PC-3 (cell line): ENCODE data around the gene TBC1D2B. TPM values are rescaled to one million over a fixed set of nuclear protein-coding genes. Genes with fewer than 3 reads are reported as not detected.

ENCODE experiments used
- ATAC-seq: fragments of 200-7000 bp; cut with Tn5 transposase; 2 replicates; pipeline ENCODE4 v1.9.1; 2020; ENCODE audit warnings: mild to moderate bottlenecking, moderate library complexity
- BruUV-seq: library from RNA; stranded (reverse); fragments of 400-500 nt; replicated peaks from 2 replicates; lab custom pipeline; 2021; lab: Mats Ljungman, UMichigan
- CTCF ChIA-PET: fragments of 300-600 bp; sonication (Branson Sonifier 250); formaldehyde crosslinking; loops from one replicate; lab custom pipeline; 2022; ENCODE audit warnings: antibody characterized with exemption; lab: Charles Lee
- POLR2A ChIA-PET: fragments of 300-600 bp; sonication (Branson Sonifier 250); formaldehyde crosslinking; loops from one replicate; lab custom pipeline; 2022; ENCODE audit warnings: antibody characterized with exemption; ENCODE audit not compliant: unreplicated experiment; lab: Charles Lee
- DNase-seq: peaks from one replicate; pipeline ENCODE4 v3.0.0-alpha.2; 2015
- H2AFZ ChIP-seq: fragments of 300-600 bp; sonication (generic); 2 replicates; pipeline ENCODE4 v1.6.0; 2016; ENCODE audit warnings: antibody characterized with exemption, low read length
- H3F3A ChIP-seq: fragments of 300-600 bp; sonication (generic); one replicate; pipeline ENCODE4 v1.6.0; 2017; ENCODE audit warnings: antibody characterized with exemption, low read length, control low read depth, mild to moderate bottlenecking; ENCODE audit not compliant: unreplicated experiment
- H3K27ac ChIP-seq: fragments of 300-600 bp; sonication (generic); 2 replicates; pipeline ENCODE4 v1.5.1; 2016; ENCODE audit warnings: mild to moderate bottlenecking, low read length
- H3K27me3 ChIP-seq: fragments of 300-600 bp; sonication (generic); 2 replicates; pipeline ENCODE4 v1.6.1; 2016; ENCODE audit warnings: low read length, mixed read lengths
- H3K36me3 ChIP-seq: fragments of 300-600 bp; sonication (generic); 2 replicates; pipeline ENCODE4 v1.6.1; 2016; ENCODE audit warnings: low read depth, mixed run types, low read length, mixed read lengths
- H3K4me1 ChIP-seq: fragments of 300-600 bp; sonication (generic); 2 replicates; pipeline ENCODE4 v1.5.1; 2016; ENCODE audit warnings: low read length; ENCODE audit not compliant: insufficient read depth
- H3K4me2 ChIP-seq: fragments of 300-600 bp; sonication (generic); 2 replicates; pipeline ENCODE4 v1.6.0; 2016; ENCODE audit warnings: low read length
- H3K4me3 ChIP-seq: fragments of 300-600 bp; sonication (generic); 2 replicates; pipeline ENCODE4 v1.5.1; 2016; ENCODE audit warnings: mild to moderate bottlenecking, low read length, mixed read lengths
- H3K79me2 ChIP-seq: fragments of 300-600 bp; sonication (generic); 2 replicates; pipeline ENCODE4 v1.6.1; 2017; ENCODE audit warnings: low read length, mixed read lengths
- H3K9ac ChIP-seq: fragments of 300-600 bp; sonication (generic); 2 replicates; pipeline ENCODE4 v1.6.0; 2016; ENCODE audit warnings: mild to moderate bottlenecking, low read length
- H3K9me2 ChIP-seq: fragments of 300-600 bp; sonication (generic); replicated peaks from 2 replicates; pipeline ENCODE4 v1.6.1; 2016; ENCODE audit warnings: mixed run types, low read length, mixed read lengths
- H3K9me3 ChIP-seq: fragments of 300-600 bp; sonication (generic); 2 replicates; pipeline ENCODE4 v1.6.1; 2016; ENCODE audit warnings: low read length, mixed read lengths
- H4K20me1 ChIP-seq: fragments of 300-600 bp; sonication (generic); 2 replicates; pipeline ENCODE4 v1.6.1; 2016; ENCODE audit warnings: low read length, mixed read lengths
- CTCF ChIP-seq: fragments of 300-600 bp; sonication (generic); conservative IDR thresholded peaks from 2 replicates; pipeline ENCODE4 v1.5.1; 2017; ENCODE audit warnings: antibody characterized with exemption, low read depth, mild to moderate bottlenecking, low read length
- EZH2 ChIP-seq: fragments of 300-600 bp; sonication (generic); IDR thresholded peaks from one replicate; pipeline ENCODE4 v1.6.1; 2017; ENCODE audit warnings: antibody characterized with exemption, mild to moderate bottlenecking, low read length; ENCODE audit not compliant: unreplicated experiment
- EZH2phosphoT487 ChIP-seq: fragments of 300-600 bp; sonication (generic); IDR thresholded peaks from 2 replicates; pipeline ENCODE4 v1.6.1; 2018; ENCODE audit warnings: mild to moderate bottlenecking, antibody characterized with exemption, low read length, borderline replicate concordance
- intact Hi-C: fragments of 100-400 bp; cut with micrococcal nuclease; formaldehyde crosslinking; loops from 2 replicates; pipeline ENCODE4 v1.9.0; 2023
- total RNA-seq: library from RNA; depleted of rRNA; stranded (reverse); fragments of >200 nt; gene quantifications from 2 replicates; pipeline ENCODE4 v1.2.3, GENCODE V29; 2014

Gene TBC1D2B
- total RNA-seq, 1 experiment from 2014 or later: 19.0 TPM

GRCh38 chr15:78004222-78004727, 73.2 kb downstream of the TBC1D2B start:
- Histone ChIP-seq H3K9me2 (no peaks in the 10 kb centered on the region), H3K27ac (no peak overlapping the region), H3K4me2 (no peak overlapping the region), H3K79me2 (no peaks in the 10 kb centered on the region), H3F3A (no peaks in the 10 kb centered on the region), H3K36me3 (no peaks in the 10 kb centered on the region; the same call in 1 of the 2 replicates), H3K27me3 (no peaks in the 10 kb centered on the region), H3K4me1 (peaks cover 23% of the 10 kb centered on the region), H3K4me3 (no peak overlapping the region), H4K20me1 (peaks cover 3% of the 10 kb centered on the region; the same call in 1 of the 2 replicates), H3K9ac (no peak overlapping the region), H3K9me3 (no peaks in the 10 kb centered on the region), H2AFZ (no peak overlapping the region)
- no TSS peak for BruUV-seq
- no peak for TF ChIP-seq EZH2
- TF ChIP-seq EZH2phosphoT487: no peak
- TF ChIP-seq CTCF: no peak
- DNase-seq (no peak), ATAC-seq (no peak)
- CTCF ChIA-PET: interaction anchor here (0.5 to 1.2 kb wide), 2 partner anchors 104 to 839 kb away, joined by 3 to 6 read pairs; no protein-coding TSS in a partner anchor
- intact Hi-C loops: loop anchor here (10.0 kb wide), 1 partner anchor 71 kb away; the partner anchor contains the start of gene TBC1D2B
- POLR2A ChIA-PET: no interaction called here

DNA sequence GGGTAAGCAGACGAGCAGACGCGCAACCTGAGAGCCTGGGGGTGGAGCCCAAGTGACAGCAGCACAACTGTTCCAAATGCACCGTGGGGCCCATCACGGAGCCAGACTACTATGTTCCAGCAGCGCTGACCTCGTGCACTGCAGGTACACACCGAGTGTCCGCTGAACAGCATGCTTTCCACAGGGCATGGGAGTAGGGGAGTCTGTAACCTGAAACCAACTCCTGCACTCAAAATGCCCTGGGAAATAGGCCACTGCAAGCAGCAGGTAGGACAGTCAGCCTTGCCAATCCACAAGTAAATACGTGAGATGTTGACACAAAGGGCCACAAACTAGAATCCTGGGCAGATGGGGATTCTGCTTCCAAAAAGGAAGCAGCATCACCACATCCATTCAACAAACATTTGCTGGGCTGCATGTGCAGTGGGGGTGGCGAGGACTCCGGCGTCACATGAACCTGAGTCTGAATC, 73.9 kb downstream of the TBC1D2B start:
- CTCF ChIA-PET: interaction anchor here (0.5 kb wide), 1 partner anchor 839 kb away, joined by 3 read pairs; no protein-coding TSS in a partner anchor
- TF ChIP-seq EZH2 (no peak), CTCF (no peak), EZH2phosphoT487 (no peak)
- DNase-seq (no peak), ATAC-seq (no peak)
- H4K20me1 ChIP-seq: peaks cover 3% of the 10 kb centered on the region; the same call in 1 of the 2 replicates
- H3K9me2 ChIP-seq: no peaks in the 10 kb centered on the region
- no peak overlapping the region for H3K9ac ChIP-seq
- H3K79me2 ChIP-seq: no peaks in the 10 kb centered on the region
- intact Hi-C loops: loop anchor here (10.0 kb wide), 1 partner anchor 71 kb away; the partner anchor contains the start of gene TBC1D2B
- no peak overlapping the region for H3K4me3 ChIP-seq
- no peak overlapping the region for H3K27ac ChIP-seq
- H3K4me2 ChIP-seq: no peak overlapping the region
- peaks cover 17% of the 10 kb centered on the region for H3K4me1 ChIP-seq
- no TSS peak for BruUV-seq
- no peaks in the 10 kb centered on the region for H3K9me3 ChIP-seq
- POLR2A ChIA-PET: no interaction called here
- H2AFZ ChIP-seq: no peak overlapping the region
- H3K27me3 ChIP-seq: no peaks in the 10 kb centered on the region
- H3F3A ChIP-seq: no peaks in the 10 kb centered on the region
- H3K36me3 ChIP-seq: no peaks in the 10 kb centered on the region; the same call in 1 of the 2 replicates

DNA sequence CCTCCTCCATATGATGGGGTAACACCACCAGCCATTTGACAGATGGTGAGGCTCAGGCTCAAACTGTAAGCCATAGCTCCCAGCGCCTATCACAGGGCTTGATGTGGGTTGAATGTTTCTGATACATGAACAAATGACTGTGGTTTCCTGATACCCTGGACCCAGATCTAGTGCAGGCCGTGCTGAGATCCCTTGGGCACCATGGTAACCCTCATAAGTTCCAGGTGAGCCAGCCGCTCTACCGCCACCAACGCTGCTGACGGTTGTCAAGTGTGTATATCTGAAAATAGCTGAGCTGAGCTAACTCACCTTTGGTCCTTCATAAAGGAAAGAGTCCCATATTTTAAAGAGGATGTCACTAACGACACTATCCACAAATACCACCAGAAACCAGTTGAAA, 74.5 kb downstream of the TBC1D2B start:
- Histone ChIP-seq H3K4me2 (no peak overlapping the region), H3K4me3 (no peak overlapping the region), H3K9ac (no peak overlapping the region), H3K9me3 (no peaks in the 10 kb centered on the region), H3K27me3 (no peaks in the 10 kb centered on the region), H3F3A (no peaks in the 10 kb centered on the region), H3K27ac (no peak overlapping the region), H3K4me1 (peaks cover 12% of the 10 kb centered on the region), H4K20me1 (peaks cover 3% of the 10 kb centered on the region; the same call in 1 of the 2 replicates), H3K79me2 (no peaks in the 10 kb centered on the region), H2AFZ (no peak overlapping the region), H3K36me3 (no peaks in the 10 kb centered on the region; the same call in 1 of the 2 replicates), H3K9me2 (no peaks in the 10 kb centered on the region)
- TF ChIP-seq EZH2phosphoT487 (no peak), EZH2 (no peak), CTCF (no peak)
- DNase-seq (no peak), ATAC-seq (no peak)
- intact Hi-C loops: loop anchor here (10.0 kb wide), 1 partner anchor 72 kb away; the partner anchor contains the start of gene TBC1D2B
- POLR2A ChIA-PET: no interaction called here
- no TSS peak for BruUV-seq
- CTCF ChIA-PET: no interaction called here
